HL-60/S4 (cell line): ENCODE data around the gene CDADC1.
"Not testable (repeated sequence)": the region's sequence is repeated elsewhere in the genome, so short reads cannot be mapped to it uniquely, and the experiment has no call there.

ENCODE experiments used
- in situ Hi-C: fragments of 300-500 bp; cut with MboI; formaldehyde crosslinking; loops from 2 replicates; pipeline ENCODE4 v1.14.3; 2022; ENCODE audit warnings: low sequenced_read_pairs

CDADC1 gene

DNA sequence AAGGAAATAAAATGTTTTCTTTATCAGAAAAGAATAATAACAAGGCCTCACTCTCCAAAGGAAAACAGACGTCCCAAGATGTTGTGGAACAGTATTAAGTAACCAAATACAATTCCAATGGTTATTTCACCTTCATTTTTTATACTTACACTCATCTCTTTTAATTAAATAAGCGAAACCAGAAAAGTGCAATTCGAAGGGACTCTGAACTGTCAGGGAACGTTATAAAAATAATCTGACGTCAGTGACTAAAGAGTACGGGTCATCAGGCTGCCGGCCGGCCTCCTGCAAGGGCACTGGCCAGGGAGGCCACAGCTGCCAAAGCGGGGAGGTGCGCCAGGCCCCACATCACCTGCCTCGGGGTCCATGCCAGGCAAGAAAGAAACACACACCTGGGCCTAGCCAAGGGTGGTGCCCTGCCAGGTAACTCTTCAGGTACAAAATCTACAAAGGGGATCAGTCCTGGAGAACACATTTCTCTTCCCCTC, 61.2 kb downstream of the CDADC1 start:
- in situ Hi-C loops = loop anchor here (25.0 kb wide), 1 partner anchor 528 kb away; no protein-coding TSS in a partner anchor

DNA sequence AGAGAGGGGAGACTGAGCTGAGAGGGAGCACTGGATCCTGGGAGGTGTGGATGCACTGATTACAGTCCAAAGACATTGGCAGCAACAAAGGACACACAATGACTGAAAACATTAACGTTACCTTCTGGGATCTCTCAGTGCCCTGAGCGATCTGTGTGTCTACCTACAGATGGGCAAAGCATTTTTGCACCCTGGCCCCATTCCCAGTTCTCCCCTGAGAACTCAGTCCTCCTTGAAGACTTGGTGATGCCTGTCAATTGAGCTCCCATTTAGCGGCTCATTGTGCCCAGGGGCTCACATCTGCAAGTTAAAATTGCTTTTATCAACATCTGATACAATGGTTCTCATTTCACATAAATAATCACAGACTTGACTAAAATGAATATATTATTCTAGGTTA, 62.5 kb downstream of the CDADC1 start:
- in situ Hi-C loops = loop anchor here (25.0 kb wide), 1 partner anchor 527 kb away; no protein-coding TSS in a partner anchor

DNA sequence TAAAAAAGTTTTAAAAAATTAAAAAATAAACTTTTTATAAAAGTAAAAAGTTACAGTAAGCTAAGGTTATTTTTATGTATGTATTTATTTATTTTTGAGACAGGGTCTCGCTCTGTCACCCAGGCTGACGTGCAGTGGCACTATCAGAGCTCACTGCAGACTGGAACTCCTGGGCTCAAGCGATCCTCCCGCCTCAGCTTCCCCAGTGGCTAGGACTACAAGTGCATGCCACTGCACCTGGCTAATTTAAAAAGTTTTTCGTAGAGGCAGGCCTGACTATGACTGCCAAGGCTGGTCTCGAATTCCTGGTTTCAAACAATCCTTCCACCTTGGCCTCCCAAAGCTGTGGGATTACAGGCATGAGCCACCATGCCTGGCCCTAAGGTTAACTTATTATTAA, 64.1 kb downstream of the CDADC1 start:
- in situ Hi-C loops = loop anchor here (25.0 kb wide), 1 partner anchor 525 kb away; no protein-coding TSS in a partner anchor

GRCh38 chr13:49314344-49314882, 66.7 kb downstream of the CDADC1 start:
- in situ Hi-C loops = loop anchor here (25.0 kb wide), 1 partner anchor 523 kb away; no protein-coding TSS in a partner anchor

DNA sequence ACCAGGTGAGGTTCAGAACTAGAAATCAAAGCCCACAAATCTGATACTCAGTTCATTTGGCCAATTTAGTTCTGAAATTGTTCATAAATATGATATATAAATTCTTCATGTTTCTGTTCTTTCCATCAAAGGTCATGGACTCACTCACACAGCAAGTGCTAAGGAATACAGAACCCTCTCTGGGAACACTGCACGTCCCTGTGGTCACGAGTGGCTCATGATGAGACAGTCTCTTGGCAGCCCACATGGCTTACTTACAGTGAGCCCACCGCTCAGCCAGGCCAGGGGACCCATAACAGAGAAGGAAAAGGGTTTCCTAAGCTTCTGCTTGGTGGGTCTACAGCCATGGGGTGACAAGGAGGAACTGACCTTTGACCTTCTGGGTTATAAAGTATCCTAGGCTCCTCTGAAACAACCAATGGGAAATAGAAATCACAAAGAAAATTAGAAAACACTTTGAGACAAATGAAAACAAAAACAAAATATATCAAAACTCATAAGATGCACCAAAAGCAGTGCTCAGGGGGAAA, 67.4 kb downstream of the CDADC1 start:
- in situ Hi-C loops = loop anchor here (25.0 kb wide), 1 partner anchor 522 kb away; no protein-coding TSS in a partner anchor

GRCh38 chr13:49315756-49316482, 68.2 kb downstream of the CDADC1 start:
- in situ Hi-C loops = loop anchor here (25.0 kb wide), 1 partner anchor 521 kb away; no protein-coding TSS in a partner anchor

GRCh38 chr13:49319551-49319950, 71.8 kb downstream of the CDADC1 start:
- in situ Hi-C loops = loop anchor here (25.0 kb wide), 1 partner anchor 518 kb away; no protein-coding TSS in a partner anchor

DNA sequence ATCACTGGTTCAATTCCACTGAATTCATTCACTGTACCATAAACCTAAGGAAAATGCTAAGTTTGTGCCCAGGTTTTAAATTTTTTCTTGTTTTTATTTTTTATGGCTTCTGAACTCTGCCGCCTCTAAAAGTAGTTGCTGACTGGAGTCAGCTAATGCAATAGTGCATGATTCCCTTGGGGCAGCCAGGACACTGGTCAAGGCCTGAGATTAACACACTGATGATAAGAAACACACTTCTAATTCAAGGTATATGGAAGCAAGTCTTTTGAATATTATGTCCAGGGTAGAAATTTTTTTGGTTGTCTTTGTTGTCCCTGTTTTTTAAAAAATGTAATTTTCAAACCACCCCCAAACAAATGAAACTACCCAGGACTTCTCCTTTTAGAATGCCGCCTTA, 72.2 kb downstream of the CDADC1 start:
- in situ Hi-C loops = loop anchor here (25.0 kb wide), 1 partner anchor 517 kb away; no protein-coding TSS in a partner anchor

GRCh38 chr13:49320975-49321374, 73.2 kb downstream of the CDADC1 start:
- in situ Hi-C loops = loop anchor here (25.0 kb wide), 1 partner anchor 516 kb away; no protein-coding TSS in a partner anchor

DNA sequence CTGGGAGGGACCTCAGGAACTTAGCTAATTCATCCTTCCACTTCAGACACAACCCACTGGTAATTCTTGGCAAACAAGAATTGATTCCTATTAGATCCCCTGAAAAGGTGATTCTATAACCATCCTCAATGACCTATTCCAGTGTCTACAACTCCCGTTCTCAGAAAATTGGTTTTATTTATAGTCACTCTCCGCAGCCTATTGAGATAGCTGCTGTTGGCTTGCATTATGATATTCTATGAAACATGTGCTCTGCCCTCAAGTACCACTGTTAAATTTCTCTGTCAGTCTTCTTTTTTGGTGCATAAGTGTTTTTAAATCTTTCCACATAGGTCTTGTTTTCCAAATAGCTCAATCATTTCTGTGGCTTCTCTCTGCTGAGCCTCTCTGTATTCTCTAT, 75.0 kb downstream of the CDADC1 start:
- in situ Hi-C loops = loop anchor here (25.0 kb wide), 1 partner anchor 515 kb away; no protein-coding TSS in a partner anchor

GRCh38 chr13:49323344-49323743, 75.6 kb downstream of the CDADC1 start:
- in situ Hi-C loops = loop anchor here (25.0 kb wide), 1 partner anchor 514 kb away; no protein-coding TSS in a partner anchor

- in situ Hi-C loops = no loop called here
Observed at GRCh38 chr13:49326222-49326917, 78.6 kb downstream of the CDADC1 start.

GRCh38 chr13:49327145-49327544, 79.4 kb downstream of the CDADC1 start:
- in situ Hi-C loops = not testable (repeated sequence)

DNA sequence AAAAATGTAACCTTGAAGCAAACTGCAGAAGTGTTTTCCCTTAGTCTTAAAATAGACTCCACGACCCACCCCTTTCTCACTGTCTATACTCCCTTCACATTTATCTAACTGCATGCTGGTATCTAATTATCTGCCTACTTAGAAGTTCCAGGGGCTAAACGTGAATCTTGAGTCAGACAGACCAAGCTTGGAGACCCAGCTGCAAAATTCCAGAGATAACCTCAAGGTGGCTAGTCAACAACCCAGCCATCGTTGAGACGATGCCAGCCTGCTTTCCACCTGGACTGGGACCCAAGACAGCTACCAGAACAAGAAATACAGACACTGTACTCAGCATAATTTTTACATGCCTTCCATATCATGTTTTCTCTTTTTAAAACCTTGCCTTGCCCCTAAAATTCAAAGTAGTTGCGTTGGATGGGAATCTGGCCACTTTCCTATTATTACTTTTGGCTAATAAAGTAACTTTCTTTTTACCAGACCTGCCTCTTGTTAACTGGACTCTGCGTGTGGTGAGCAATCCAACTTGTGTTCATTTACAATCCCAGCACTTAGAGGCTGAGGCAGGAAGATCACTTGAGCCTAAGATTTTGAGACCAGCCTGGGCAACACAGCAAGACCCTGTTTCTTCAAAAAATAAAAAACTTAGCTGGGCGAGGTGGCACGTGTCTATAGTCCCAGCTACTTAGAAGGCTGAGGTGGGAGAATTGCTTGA, 82.3 kb downstream of the CDADC1 start:
- in situ Hi-C loops = no loop called here

DNA sequence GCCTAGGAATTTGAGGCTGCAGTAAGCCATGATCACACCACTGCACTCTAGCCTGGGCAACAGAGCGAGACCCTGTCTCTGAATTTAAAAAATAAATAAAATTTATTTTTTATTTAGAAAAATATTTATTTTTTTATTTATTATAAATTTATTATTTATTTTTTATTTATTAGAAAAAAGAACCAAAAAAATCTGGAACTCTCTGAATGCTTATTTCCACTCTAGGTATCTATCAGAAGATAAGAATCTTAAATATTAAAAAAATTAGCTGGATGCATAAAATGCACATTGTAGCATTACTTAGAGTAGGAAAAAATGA, 82.8 kb downstream of the CDADC1 start:
- in situ Hi-C loops = no loop called here

DNA sequence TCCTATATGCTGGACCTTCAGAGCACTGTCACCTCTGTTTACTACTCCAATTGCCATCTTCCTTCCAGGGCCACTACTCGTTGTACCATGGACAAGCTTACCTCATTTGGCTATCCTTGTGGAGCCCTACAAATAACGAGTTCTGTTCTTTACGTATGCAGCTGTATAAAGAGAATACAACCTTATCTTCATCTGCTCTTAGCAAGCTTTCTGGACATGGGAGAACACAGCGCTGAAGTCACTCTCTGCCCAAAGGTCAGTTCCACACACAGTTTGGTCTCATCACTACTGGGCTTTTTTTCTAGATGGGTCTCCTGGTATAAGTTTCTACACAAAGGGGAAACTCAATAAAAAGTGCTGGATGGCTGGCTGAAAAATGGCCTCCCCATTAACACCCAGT, 88.9 kb downstream of the CDADC1 start:
- in situ Hi-C loops = no loop called here

- in situ Hi-C loops = no loop called here
Observed at GRCh38 chr13:49340161-49340560, 92.4 kb downstream of the CDADC1 start.

DNA sequence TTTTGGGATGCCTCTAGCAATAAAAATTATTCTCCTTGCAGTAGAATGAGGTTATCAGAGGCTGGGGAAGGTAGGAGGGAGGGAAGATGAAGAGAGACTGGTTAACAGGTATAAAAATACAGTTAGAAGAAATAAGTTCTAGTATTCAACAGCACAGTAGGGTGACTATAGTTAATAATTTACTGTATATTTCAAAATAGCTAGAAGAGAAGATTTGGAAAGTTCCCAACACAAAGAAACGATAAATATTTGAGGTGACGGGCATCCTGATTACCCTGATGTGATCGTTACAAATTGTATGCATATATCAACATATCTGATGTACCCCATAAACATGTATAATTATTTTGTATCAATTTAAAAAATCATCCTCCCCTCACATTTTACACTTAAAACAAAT, 93.8 kb downstream of the CDADC1 start:
- in situ Hi-C loops = no loop called here

GRCh38 chr13:49341941-49342340, 94.2 kb downstream of the CDADC1 start:
- in situ Hi-C loops = no loop called here

GRCh38 chr13:49342454-49342853, 94.7 kb downstream of the CDADC1 start:
- in situ Hi-C loops = no loop called here
